GM12865 (cell line): ENCODE results near the gene PPOX.

Experiments used
- DNase-seq: peaks from one replicate; pipeline ENCODE4 v3.0.0; 2010; ENCODE audit warnings: low read depth
- H3K4me3 ChIP-seq: 2 replicates; pipeline ENCODE4 v1.5.1; 2011; ENCODE audit warnings: mild to moderate bottlenecking, low read depth, low read length, control low read depth
- CTCF ChIP-seq: IDR thresholded peaks from 2 replicates; pipeline ENCODE4 v1.5.1; 2011; ENCODE audit warnings: low read length, control low read depth, low read depth, inconsistent platforms; ENCODE audit not compliant: insufficient read depth; ENCODE audit errors: missing control alignments

Gene PPOX

GRCh38 chr1:161197560-161198193 lies 31.5 kb downstream of the PPOX start:
- TF ChIP-seq CTCF = no peak
- no peak for DNase-seq
- no peak overlapping the region for H3K4me3 ChIP-seq

- TF ChIP-seq CTCF = no peak
- H3K4me3 ChIP-seq = no peak overlapping the region
- DNase-seq = no peak
Measured at GRCh38 chr1:161198194-161198896, 32.1 kb downstream of the PPOX start.

GRCh38 chr1:161198897-161199431 lies 32.7 kb downstream of the PPOX start, which contains the start of gene ADAMTS4:
Gene ADAMTS4, minus strand, starts transcription at chr1:161199054. Its CDS starts 427 bp downstream, at chr1:161198627.
- no peak within 1 kb of the TSS for H3K4me3 ChIP-seq
- no peak for DNase-seq
- TF ChIP-seq CTCF = no peak

- no peak for DNase-seq
- H3K4me3 ChIP-seq = no peak overlapping the region
- no peak for TF ChIP-seq CTCF
Measured at GRCh38 chr1:161199506-161200139, 33.4 kb downstream of the PPOX start.

GRCh38 chr1:161200421-161200991 lies 34.3 kb downstream of the PPOX start:
- no peak for DNase-seq

More at GRCh38 chr1:161200421-161200991, 34.3 kb downstream of the PPOX start:
- H3K4me3 ChIP-seq = no peak overlapping the region
- no peak for TF ChIP-seq CTCF
